Ramos (cell line): ENCODE measurements around the gene CEACAM19.

Source experiments
- in situ Hi-C: fragments of 300-500 bp; cut with MboI; formaldehyde crosslinking; loops from one replicate; pipeline ENCODE4 v1.14.3; 2022; ENCODE audit warnings: low sequenced_read_pairs; ENCODE audit not compliant: unreplicated experiment

CEACAM19 gene

DNA sequence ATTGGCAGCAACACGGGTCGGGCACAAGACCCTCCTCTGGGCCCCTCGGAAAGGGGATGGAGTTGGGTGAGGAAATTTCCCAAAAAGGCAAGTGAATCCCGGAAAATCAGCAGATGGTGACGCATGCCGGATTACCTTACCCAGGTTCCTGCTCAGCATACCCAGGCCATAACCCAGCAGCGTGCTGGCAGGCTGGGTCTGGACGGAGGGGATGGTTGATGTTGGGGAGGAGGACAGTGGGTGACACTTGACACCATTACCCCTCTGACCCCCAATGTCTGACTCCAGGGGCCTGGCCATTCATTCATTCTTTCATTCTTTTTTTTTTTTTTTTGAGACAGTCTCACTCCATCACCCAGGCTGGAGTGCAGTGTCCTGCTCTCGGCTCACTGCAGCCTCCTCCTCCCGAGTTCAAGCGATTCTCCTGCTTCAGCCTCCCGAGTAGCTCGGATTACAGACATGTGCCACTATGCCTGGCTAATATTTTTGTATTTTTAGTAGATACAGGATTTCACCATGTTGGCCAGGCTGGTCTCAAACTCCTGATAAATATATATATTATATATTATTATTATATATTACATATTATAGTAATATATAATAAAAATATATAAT lies 26.8 kb upstream of the CEACAM19 start:
- in situ Hi-C loops, result no loop called here

DNA sequence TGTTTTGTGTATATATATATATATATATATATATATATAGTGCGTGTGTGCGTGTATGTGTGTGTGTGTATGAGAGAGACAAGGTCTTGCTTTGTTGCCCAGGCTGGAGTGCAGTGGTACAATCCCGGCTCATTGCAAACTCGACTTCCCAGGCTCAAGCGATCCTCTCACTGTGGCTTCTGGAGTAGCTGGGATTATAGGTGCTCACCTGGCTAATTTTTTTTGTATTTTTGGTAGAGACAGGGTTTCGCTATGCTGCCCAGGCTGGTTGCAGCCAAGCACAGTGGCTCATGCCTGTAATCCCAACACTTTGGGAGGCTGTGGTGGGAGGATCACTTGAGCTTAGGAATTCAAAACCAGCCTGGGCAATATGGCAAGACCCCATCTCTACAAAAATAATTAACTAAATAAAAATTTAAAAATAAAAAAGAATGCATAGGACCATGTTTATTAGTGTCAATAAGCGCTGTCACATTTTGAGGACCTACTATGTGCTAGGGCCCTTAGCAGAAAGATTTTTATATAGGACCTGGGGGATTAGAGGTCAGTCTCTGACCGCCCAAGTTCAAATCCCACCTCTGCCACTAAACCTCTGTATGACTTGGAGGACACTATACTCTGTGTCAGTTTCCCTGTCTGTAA lies 25.8 kb upstream of the CEACAM19 start:
- in situ Hi-C loops, result no loop called here

DNA sequence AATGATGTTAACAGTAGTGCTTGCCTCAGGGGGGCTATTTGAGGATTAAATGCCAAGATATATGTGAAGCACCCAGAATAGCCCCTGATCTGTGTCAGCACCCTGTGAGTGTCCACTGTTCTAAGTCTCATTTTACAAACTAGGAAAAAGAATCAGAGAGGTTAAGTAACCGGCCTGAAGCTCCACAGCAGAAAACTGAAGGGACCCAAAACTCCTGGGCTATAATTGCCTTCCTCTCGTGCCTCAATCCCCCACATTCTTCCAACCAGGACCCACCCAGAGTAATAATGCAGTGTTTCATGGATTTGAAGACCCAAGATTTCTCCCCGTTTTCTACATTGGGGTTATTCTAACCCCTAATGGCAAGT lies 25.2 kb upstream of the CEACAM19 start:
- in situ Hi-C loops, result no loop called here

DNA sequence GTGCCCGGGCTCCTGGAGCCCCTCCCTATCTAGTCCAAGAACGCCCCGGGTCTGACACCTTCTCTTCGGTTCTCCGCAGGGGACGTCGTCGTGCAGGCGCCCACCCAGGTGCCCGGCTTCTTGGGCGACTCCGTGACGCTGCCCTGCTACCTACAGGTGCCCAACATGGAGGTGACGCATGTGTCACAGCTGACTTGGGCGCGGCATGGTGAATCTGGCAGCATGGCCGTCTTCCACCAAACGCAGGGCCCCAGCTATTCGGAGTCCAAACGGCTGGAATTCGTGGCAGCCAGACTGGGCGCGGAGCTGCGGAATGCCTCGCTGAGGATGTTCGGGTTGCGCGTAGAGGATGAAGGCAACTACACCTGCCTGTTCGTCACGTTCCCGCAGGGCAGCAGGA lies 24.1 kb upstream of the CEACAM19 start:
- in situ Hi-C loops, result no loop called here

DNA sequence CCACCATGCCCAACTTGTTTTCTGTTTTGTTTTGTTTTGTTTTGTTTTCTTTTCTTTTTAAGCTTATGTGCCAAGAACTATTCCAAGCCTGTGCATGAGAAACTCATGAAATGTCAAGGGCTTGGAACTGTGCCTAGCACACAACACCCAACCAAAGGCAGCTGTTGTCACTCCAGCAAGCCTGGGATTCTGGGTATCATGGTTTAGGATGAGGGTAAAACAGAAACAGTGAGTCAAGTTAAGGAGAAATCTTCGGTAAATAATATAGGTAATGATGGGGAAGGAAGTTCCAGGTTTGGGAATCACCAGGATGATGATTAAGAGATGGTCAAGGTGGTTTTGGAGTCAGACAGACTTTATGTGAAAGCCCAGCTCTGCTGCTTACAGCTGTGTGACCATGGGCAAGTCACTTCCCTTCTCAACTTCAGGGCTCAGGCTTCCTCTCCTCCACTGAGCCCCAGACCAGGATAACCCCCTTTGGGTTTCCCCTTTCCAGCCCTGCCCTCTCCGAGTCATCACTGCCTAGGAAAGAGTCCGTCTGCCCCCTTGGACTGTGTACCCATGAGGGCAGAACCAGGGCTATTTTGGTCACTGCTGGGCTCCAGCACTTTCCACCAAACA lies 22.5 kb upstream of the CEACAM19 start:
- in situ Hi-C loops, result no loop called here

DNA sequence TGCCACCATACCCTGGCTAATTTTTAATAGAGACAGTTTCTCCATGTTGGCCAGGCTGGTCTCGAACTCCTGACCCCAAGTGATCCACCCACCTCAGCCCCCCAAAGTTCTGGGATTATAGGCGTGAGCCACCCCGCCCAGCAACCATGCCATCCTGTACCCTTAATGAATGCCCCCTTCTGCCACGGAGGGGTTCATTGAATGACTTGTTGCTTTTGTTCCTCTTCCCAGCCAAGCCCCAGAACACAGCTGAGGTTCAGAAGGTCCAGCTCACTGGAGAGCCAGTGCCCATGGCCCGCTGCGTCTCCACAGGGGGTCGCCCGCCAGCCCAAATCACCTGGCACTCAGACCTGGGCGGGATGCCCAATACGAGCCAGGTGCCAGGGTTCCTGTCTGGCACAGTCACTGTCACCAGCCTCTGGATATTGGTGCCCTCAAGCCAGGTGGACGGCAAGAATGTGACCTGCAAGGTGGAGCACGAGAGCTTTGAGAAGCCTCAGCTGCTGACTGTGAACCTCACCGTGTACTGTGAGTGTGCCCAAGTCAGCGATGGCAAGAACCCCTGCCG lies 21.6 kb upstream of the CEACAM19 start:
- in situ Hi-C loops, result no loop called here

DNA sequence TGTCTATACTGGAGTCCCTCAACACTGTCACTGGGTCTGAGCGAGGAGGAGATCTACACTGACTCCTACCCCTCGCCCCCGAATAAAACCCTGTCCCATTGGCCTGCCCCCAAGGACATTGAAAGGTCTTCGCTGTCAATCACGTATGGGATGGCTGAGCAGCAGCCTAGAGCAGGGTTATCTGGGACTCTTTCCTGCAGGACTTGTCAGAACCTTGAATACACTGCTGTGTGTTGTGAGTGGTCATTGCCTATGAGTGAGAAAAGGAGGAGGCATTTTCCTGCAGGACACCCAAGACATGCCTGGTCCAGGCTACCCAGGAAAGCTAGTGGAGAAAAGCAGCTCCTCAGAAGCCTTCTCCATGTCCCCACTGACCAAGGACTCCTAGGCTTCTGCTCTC lies 17.9 kb upstream of the CEACAM19 start:
- in situ Hi-C loops, result no loop called here

DNA sequence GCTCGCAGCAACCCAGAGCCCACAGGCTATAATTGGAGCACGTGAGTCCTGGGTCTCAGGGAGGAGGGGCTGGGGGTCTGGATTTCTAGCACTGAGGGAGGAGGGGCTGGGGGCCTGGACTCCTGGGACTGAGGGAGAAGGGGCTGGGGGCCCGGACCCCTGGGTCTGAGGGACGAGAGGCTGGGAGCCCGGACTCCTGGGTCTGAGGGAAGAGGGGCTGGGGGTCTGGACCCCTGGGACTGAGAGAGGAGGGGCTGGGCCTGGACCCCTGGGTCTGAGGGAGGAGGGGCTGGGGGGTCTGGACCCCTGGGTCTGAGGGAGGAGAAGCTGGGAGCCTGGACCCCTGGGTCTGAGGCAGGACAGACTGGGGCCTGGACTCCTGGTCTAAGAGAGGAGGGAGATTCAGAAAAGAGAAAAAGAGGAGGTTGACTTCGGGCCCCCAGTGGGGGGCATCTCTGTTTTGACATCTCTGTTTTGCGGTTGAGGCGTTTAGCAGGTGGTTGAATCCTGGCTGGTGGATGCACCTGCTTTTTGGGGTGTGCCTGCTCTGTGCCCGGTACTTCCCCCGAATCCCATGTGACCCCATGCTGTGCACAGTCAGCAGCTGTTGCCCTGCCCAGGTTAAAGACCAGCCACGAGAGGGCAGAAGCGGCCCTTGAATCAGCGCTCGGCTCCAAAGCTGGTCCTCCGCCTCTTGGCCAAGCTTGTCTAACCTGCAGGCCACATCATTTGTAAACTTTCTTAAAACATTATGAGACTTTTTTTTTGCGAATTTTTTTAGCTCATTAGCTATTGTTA lies 17.1 kb upstream of the CEACAM19 start:
- in situ Hi-C loops, result no loop called here

DNA sequence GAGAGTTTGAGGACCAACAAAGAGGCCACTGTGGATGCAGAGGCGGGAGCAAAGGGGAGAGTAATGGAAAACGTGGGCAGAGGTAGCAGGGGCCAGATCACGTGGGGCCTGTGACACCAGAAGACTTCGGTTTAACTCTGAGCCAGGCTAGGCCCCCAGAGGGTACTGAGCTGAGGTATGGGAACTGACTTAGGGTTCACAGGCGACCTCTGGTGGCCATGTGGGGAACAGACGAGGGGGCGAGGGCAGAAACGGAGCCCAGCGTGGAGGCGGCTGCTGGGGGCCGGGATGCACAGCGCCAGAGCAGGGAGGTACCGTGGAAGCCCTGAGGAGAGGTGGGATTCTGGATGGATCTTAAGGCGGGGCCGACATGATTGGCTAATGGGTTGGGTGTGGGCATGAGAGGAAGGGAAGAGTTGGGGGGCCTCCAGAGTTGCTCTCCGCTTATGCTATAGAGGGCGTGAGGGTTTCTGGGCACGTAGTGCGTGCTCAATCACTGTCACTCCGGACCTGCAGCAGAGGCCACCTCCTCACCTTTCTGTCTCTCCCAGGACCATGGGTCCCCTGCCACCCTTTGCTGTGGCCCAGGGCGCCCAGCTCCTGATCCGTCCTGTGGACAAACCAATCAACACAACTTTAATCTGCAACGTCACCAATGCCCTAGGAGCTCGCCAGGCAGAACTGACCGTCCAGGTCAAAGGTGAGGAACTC lies 13.9 kb upstream of the CEACAM19 start:
- in situ Hi-C loops, result loop anchor here (5.0 kb wide), 1 partner anchor 85 kb away; no protein-coding TSS in a partner anchor

DNA sequence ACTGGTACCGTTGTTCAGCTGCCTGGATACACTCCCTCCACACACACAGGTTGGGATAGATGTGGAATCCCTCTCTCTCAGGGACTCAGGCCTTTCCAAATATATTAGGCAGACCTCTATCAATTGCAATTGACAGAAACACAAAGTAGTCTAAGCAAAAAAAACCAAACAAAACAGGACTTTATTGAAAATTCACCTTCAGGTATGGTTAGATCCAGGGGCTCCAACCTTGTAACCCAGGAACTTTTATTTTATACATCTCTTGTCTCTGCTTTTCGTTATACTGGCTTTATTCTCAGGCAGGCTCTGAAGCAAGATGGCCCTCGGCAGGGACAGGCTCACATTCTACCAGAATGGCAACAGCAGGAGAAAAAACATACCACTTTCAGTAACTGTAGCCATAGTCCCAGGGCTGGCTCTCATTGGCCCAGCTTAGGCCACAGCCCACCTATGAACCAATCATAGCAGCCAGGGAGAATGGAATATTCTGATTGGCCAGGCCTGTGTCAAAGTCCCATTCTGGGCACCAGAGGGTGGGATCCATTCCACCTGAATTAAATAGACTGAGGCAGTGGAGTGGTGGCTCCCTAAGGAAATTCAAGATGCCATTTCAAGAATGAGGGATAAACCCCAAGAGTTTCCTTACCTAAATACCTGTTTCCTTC lies 13.1 kb upstream of the CEACAM19 start:
- in situ Hi-C loops, result loop anchor here (5.0 kb wide), 1 partner anchor 86 kb away; no protein-coding TSS in a partner anchor

DNA sequence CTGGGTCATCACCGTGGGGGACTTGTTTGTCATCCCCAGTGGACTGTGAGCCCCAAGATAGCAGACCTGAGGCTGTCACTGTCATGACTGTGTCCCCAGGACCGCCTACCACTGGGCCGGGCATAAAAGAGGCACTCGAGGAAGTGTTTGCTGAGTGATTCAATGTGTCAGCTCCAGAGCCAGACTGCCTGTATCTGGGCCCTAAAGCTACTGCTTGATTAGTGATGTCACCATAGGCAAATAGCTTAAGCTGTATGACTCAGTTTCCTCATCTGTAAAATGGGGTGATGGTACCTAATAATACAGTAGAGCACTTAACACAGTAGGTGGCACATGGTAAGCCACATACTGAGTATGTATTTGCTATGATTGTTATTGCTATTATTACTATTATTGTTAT lies 11.2 kb upstream of the CEACAM19 start:
- in situ Hi-C loops, result no loop called here

DNA sequence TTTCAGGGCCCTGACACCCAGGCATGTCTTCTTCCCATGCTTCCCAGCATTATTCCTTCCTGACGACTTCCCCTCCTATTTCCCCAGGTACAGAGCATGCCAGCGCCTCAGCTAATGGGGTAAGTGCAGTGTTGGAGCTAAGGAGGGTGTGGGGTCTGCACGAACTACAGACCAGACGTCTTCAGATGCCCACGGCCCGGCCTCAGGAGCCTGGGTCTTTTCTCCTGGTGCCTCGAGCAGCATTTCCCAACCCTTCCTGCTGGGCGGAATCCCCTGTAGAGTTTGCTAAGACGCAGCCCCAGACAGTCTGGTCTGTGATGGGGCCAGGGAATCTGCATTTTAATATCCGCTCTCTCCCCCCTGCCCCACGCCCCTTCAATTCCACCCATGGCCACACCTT lies 10.1 kb upstream of the CEACAM19 start:
- in situ Hi-C loops, result no loop called here

DNA sequence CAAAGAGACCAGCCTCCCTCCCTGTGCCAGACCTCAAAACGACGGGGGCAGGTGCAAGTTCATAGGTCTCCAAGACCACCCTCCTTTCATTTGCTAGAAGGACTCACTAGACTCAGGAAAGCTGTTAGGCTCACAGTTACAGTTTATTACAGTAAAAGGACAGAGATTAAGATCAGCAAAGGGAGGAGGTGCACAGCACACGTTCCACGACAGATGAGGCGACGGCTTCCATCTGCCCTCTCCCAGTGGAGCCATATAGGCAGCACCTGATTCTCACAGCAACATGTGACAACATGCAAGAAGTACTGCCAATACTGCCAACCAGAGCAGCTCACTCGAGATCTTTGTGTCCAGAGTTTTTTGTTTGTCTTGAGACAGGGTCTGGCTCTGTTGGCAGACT lies 9.4 kb upstream of the CEACAM19 start:
- in situ Hi-C loops, result no loop called here

DNA sequence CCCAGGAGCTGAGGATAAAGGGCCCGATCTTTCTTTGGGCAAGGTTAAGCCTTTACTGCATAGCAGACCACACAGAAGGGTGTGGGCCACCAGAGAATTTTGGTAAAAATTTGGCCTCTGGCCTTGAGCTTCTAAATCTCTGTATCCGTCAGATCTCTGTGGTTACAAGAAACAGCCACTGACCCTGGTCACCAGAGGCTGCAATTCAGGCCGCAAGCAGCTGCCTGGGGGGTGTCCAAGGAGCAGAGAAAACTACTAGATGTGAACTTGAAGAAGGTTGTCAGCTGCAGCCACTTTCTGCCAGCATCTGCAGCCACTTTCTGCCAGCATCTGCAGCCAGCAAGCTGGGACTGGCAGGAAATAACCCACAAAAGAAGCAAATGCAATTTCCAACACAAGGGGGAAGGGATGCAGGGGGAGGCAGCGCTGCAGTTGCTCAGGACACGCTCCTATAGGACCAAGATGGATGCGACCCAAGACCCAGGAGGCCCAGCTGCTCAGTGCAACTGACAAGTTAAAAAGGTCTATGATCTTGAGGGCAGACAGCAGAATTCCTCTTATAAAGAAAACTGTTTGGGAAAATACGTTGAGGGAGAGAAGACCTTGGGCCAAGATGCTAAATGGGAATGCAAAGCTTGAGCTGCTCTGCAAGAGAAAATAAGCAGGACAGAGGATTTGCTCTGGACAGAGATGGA lies 8.4 kb upstream of the CEACAM19 start:
- in situ Hi-C loops, result no loop called here

DNA sequence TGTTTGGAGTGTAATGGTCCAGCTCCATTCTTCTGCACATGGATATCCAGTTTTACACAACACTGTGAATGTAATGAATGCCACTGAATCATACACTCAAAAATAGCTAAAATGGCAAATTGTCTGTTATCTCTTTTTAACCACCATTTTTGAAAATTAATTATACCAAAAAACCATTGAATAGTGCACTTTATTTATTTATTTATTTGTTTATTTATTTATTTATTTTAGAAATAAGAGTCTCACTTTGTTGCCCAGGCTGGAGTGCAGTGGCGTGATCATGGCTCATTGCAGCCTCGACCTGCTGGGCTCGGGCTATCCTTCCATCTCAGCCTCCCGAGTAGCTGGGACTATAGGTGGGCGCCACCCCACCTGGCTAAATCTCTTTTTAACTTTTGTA lies 7.3 kb upstream of the CEACAM19 start:
- in situ Hi-C loops, result no loop called here

DNA sequence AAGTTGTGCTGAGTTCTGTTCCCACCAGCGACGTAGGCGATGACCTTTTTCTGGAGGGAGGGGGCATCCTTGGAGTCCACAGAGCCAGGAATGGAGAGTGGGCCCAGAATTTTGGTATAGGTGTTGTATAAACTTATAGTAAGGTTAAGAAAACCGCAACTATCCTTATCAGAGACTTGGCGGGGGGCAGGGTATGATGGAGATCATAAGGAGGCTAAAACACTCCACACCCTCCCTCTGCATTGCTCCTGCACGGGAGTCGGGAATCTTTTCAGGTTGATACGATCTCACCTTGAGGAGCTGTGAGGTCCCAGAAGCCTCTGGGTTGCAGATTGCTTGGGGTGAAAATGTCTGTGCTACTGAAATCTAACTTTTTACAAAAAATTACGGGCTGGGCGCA lies 6.3 kb upstream of the CEACAM19 start:
- in situ Hi-C loops, result no loop called here

DNA sequence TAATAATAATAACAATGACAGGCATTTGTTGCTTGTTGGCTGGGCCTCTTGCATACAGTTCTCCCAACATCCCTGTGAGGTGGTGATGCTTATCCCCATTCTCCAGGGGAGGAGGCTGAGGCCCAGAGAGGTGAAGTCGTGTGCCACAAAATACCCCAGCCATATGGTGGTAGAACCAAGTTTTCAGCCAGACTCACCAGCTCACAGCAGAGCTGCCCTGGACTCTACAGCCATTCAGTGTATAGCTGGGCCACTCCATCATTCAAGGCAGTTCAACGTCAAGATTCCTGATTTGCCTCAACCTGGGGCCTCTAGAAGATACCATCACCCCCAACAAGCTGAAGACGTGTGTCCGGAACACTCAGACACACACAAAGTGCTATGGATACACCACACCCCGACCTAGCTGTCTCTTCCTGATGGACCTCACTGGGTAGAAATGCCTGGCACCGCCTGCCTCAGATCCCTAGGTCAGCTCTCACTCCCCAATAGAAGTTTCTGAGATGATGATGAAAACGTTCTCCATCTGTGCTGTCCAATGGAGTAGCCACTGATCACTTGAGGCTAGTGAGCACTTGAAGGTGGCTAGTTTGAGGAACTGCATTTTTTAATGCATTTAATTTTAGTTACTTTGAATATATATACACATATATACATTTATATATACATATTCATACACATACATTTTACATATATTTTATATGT lies 4.3 kb upstream of the CEACAM19 start:
- in situ Hi-C loops, result no loop called here

DNA sequence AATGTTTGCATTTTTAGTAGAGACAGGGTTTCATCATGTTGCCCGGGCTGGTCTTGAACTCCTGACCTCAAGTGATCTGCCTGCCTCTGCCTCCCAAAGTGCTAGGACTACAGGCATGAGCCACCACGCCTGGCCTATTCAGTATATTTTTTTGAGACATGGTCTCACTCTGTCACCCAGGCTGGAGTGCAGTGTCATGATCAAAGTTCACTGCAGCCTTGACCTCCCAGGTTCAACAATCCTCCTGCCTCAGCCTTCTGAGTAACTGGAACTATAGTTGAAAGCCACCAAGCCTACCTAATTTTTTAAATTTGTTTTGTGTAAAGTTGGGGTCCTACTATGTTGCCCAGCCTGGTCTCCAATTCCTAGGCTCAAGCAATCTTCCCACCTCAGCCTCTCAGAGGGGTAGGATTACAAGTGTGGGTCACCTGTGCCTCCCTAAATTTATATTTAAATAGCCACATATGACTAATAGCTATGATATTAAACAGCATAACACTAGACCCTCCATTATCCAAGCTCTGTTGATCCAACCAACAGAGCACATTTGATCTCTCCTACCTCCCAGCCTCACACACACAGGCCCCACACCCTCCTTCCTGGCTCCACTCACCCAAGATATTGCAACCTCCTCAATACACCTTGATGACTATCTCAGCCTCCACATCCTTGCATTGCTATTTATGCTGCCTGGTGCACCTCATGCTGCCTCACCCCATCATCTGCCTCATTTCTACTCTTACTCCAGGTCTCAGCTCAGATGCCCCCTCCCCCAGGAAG lies 2.1 kb upstream of the CEACAM19 start:
- in situ Hi-C loops, result no loop called here
